Measurements from ENCODE around the gene CCDC192.

CCDC192 gene

DNA sequence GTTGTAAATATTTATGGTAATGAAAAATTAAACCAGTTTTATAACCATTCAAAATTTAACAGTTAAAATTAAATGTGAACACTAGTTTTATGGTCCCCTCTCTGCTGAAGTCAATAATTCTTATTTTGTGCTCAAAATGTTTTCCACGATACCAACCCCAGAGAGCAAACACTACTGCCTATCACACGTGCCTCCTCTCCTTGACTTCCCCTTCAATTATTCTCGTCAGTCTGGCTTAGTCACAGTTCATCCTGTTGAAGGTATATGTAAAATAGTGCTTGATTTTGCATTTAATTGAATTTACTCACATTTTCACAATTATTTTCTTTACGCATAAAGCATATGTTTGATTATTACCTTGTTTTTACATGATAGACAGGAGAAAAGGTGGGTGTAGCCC is 148.8 kb downstream of the CCDC192 start:
- no peak for FAIRE-seq

DNA sequence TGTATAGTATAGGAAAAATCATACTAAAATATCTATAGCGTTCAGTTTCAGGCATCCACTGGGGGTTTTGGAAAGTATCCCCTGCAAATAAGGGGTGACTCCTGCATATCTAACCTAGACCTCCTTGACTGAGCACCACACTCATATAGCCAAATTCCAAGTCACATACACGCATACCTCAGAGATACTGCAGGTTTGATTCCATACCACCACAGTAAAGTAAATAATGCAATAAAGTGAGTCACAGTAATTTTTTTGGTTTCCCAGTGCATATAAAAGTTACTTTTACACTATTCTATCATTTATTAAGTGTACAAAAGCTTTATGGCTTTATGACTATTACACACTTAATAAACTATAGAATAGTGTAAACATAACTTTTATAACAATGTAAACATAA is 151.3 kb downstream of the CCDC192 start:
- no peak for FAIRE-seq

DNA sequence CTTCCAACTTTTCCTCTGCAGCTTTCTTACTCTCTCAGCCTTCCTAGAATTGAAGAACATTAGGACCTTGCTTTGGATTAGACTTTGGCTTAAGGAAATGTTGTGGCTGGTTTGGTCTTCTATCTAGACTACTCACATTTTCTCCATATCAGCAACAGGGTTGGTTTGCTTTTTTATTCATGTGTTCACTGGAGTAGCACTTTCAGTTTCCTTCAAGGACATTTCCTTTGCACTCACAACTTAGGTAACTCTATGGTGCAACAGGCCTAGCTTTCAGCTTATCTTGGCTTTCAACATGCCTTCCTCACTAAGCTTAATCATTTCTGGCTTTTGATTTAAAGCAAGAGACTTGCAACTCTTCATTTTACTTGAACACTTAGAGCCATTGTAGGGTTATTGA is 153.1 kb downstream of the CCDC192 start:
- FAIRE-seq = no peak

DNA sequence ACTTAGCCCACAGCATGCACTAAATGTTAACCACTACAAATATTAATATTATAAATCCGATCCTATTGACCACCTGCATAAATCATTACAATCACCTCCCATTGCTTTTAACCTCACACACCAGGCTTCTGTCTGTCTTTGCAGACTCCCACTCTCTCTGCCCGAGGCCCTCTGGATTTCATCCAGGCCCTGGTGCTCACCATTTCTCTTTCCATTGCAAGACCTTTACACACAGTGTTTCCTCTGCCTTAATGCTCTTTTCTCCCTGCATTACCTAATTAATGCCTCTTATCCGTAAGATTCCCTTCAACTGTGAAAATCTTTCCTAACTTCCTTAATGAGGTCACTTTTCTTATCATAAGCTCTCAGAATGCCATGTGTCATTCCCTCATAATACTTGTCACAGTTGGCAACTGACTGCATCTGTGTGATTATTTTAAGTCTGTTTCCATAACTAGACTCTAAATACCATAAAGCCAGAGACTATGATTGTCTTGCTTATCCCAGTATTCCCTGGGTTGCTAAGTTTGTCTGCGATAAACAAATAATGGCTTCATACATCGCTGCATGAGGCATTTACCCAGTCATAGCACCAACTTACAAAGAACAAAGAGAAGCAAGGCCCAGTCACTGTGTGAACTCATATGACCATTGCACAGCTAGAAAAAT is 155.1 kb downstream of the CCDC192 start:
- no peak for FAIRE-seq

DNA sequence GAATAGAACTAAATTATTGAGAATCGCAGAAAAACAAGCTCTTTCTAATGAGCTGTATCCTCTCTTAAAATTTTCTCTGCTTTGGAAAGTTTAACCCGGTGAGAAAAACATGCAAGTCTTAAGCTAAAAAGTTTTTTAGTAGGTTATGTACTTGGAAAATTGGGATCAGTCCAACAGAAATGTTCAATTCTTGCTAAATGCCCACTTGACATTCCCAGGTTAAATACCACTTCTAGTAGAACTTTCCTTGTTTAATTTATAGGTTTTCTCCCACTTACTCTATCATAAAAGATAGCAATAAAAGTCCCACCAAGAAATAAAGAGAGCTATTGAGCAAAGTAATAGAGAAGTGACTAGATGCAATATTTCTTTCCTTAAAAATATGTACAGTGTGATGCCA is 157.1 kb downstream of the CCDC192 start:
- no peak for FAIRE-seq

DNA sequence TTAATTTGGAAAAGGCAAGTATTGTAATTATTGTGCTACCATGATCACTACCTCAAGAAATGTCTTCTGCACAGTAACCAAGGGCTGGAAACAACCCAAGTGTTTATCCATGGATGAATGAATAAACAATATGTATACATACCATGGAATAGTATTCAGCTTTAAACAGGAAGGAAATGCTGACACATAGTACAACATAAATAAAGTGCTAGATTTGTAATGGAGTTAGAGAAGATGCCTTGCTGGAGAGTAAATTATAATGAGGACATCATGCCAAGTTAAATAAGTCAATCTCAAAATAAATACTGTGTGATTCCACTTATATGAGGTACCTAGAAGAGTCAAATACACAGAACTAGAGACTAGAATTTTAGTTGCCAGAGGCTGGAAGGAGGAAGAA is 160.0 kb downstream of the CCDC192 start:
- no peak for FAIRE-seq

DNA sequence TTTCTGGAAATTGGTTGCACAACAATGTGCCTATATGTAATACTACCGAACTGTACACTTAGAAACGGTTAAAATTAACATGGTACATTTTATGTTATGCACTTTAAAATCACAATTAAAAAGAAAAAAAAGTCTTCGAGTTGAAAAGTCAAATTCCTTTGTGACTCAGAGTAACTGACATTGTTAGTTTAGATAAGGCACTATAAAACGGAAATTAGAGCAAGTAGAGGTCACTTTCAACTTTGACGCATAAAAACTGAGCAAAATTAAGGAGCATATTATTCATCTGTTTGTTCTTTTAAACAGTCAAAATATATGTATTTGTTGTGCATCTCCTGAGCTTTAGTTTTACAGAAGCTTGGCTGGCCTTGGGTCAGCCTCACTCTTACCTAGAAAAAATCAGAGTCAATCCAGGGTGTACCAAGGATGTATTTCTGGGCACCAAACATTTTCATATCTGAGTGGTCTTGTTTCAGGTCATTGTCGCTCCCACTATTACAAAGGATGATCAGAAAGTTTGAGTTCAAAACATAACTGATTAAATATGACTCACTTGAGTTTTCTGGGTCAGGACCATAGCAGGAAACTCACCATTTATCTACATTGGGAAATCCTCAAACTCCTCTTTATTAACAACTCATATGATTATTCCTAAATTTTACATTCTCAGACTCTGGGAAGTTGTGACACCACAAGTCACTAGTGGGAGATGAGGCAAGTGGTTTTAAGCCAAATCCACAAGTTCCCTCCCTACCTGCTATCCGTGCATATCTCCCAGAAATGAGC is 160.6 kb downstream of the CCDC192 start:
- FAIRE-seq = no peak

DNA sequence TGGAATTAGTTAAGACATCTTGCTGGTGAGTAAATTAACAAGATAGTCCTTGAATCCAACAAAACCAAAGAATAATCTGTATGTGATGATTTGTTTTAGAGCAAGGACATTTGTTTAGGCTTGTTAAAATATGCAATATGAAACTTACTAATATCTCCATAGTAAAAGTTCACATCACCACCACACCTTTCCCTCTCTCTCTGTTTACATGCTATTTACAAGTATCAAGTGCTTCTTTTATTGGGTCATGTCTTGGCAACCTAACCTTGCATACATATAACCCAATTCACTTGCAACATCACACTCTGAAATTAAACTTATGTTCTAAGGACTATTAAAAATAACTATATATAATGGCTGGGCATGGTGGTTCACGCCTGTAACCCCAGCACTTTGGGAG is 161.3 kb downstream of the CCDC192 start:
- FAIRE-seq = no peak

DNA sequence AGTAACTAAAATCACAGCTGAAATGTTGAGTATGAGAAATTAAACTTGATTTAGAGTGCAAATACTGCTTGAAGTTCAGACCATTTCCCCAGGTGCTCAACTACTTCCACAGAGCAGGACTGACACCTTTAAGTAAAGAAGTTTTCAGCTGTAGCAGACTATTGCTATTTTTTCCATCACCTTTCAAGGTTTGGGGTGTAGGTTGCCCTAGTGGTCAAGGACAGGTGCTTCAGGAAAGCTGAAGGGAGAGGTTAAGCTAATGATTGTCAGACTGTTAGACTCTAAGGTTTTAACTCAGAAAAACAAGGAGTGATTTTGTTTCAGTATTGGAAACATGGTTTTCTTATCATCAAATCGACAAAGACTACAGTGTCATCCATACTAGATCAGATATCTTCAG is 162.1 kb downstream of the CCDC192 start:
- no peak for FAIRE-seq

DNA sequence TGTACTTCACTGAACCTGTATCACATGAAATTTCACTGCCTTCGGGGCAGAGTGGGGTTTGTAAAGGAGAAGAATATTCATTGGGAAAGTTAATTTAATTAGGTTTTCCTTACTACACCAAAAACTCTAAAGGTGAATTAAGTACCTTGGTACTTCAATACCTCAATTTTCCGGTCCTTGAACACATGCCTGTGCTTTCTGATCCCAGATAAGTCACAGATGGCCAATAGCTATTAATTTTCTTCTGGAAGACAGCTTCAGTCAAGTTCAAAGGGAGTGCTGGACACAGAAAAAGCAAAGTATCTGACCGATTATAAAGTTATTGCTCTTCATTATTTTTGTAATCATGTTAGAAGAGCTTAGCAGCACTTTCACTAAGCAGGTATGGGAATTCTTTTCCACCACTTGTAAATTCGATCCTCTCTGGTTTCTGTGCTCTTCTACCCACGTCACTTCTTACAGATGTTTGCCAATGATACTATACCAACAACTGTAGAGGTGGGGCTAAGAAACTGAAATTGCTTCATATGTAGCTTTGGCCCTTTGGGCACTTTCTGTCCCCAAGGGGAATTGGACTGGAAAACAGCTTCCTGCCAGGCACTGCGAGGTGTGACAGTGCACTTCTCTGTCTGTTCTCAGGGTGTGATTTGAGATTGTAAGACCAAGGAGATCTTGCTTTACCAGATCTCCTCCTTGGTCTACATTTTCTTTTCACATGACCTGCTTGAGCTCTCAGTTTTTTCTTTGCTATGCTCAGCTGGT is 164.0 kb downstream of the CCDC192 start:
- no peak for FAIRE-seq

DNA sequence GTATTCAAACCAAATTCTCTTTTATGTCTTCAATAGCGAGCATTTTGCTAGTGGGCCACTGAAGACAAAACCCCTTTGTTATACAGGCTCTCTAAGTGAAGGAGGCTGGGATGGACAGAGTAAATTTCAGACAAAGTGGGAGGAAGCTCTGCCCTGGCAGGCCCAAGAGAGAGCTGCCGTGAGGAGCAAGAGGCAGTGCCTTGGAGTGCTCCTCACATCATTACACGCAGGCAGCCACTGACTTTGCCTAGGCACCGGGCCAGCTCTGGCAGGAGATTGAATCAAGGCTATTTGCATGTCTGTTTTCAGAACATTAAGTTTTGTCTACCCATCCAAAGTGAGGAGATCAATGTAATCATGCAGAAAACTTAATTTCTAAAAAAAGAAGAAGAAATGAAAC is 167.7 kb downstream of the CCDC192 start:
- no peak for FAIRE-seq

DNA sequence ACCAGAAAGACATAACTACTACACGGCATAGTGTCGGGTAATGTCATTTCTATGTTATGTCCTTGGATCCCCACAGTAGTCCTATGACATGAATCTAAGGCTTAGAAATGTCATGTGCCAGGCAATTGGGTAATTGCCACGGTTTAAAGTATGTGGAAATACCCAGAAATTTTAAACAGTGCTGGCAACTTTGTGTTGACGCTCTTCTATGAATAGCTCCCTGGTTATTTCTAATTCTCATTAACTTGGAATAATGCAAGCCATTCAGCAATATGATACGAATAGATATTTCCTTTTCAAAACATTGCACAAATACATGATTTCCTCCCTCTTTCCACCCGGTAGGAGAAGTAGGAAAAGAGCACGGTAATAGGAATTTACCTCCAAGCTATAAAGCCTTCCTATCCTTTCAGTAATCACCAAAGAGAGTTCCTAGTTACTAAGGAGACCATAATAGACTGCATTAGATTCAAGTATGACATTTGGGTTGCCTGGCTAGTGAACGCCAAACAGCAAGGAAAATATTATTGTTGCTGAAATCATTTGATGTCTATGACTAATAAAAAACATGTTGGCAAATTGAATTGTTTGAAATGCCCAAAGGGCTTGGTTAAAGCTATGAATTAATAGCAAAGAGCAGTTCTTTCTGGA is 168.4 kb downstream of the CCDC192 start:
- no peak for FAIRE-seq

DNA sequence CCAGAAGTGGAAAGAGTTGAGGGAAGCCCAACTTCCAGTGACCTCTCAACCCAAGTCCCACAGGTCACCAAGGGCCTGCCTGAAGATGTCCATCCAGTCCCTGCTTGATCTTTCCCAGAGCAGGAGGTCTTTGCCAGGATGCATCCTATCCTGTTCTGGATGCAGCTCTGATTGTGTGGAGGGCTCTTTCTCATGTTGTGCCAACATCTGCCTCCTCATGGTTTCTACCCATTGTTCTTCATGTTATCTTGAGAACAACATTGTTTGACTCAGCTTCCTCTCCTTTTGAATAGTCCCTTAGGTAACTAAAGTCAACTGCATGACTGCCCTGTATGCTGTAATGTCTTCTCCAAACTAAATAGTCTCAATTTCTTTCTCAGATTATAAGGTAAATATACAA is 169.3 kb downstream of the CCDC192 start:
- FAIRE-seq = no peak

DNA sequence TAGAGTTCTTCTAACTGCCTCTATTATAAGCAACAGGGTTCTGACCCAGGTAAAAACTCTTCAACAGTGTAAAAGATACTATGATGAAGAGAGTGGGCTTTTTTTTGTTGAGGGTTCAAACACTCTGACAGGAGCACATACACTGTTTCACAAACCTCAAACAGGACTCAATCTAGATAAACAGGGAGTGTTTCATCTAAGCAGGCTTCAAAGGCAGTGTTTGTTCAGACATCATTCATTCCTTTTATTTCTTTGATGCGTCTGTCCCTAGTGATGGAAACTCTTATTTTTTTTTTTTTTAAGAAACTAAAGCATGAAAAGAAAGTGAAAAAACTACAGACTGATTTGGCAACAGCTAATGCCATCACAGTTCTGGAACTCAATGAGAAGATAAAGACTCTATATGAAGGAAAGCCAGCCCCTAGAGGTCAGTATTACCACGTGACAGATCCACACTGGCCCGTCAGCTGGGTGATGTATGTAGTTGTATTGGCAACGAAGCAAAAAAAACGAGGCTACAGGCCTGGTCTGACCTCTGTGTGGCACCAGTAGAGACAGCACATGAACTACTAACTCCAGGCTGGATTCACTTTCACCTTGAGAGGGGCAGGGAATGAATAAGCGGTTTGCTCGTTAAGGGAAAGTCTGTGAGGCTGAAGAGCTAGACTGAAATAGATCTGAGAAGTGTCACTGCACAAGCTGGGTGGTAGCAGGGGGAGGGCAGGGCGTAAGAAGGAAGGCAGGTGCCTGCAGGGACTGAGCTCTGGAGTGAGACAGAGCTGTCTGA is 172.2 kb downstream of the CCDC192 start:
- FAIRE-seq = no peak

DNA sequence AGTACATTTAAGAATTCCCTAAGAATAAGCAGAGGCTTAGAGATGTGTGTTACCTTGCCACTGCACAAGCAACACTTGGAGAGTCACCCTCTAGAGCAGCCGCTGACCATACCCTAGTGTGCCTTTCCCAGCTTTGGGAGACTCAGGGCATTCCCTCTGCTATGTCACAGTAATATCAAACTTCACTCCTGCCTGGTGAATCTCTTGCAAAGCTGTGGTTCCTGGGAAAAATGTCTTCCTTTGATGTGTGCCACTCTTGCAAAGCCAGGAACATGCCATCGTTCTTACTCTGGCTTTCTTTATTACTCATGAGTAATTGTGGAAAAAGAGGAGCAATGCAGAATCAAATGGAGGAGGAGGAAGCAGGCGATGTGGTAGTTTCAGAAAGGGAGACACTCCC is 173.2 kb downstream of the CCDC192 start:
- FAIRE-seq = no peak

DNA sequence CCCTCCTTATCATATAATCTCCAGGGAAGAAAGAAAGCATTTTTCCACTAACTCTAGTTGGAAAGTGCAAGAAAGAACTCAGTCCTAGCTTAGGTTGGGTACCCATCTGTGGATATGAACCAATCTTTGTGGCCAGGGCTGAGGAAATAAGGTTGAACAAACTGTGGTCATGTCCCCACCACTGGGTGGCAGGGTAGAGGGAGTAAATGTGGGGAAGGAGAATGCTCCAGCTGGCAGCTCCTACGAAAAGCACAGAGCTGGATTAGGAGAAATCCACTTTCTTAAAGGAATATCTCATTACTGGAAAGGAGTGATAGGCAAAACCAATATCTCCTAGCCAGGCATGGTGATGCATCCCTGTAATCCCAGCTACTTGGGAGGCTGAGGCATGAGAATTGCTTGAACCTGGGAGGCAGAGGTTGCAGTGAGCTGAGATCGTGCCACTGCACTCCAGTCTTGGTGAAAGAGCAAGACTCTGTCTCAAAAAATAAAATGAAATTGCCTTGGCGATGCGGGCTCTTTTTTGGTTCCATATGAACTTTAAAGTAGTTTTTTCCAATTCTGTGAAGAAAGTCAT is 175.1 kb downstream of the CCDC192 start:
- FAIRE-seq = no peak

DNA sequence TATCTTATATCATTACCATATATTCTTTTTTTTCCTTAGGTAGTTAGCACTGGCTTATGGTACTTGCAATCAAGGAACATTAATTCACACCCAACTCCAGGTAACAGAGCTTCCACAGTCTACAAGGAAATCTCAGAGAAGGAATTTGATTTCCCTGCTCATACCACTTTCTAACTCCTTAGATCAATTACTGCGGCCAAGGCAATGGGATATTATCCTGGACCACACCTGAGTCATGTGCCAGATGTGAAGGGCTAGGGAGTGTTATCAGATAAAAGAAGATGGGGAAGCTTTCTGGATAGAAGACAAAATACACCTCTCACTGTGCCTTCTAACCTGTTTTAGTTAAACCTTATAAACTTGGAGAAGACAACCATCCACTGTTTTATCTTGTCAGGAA is 181.2 kb downstream of the CCDC192 start:
- FAIRE-seq = no peak

DNA sequence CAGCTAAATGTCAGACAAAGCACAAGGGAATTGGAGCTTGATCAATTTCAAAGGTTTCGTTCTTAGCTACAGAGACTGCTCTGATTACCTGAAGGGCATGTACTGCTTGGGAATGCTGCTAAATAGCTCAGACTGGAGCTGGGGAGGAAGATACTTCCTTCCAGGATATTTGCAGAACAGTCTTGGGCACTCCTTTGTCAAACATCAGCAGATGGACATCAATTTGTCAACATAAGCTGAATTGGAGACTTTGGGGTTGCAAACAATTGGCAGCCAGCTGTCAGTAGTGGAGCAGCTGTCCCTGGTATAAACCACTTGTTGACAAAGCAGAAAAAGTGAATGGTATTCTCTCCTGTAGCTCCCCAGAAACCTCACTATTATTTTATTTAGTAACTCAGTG is 182.0 kb downstream of the CCDC192 start:
- no peak for FAIRE-seq

DNA sequence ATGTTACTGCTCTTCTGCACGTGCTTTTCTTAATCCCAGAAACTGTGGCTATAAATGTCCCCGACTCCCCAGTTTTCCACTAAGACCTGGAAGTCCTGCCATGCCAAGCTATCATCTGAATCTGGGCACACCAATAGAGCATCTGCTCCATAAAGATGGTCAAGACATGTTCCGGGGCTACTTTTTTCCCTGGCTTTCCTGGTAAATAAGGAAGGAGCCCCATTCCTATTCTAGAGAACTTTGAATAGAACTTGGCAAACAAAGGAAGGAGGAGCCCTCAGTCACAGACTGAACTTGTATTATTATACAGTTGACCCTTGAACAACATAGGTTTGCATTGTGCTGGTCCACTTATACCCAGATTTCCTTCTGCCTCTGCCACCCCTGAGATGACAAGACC is 182.9 kb downstream of the CCDC192 start:
- no peak for FAIRE-seq

DNA sequence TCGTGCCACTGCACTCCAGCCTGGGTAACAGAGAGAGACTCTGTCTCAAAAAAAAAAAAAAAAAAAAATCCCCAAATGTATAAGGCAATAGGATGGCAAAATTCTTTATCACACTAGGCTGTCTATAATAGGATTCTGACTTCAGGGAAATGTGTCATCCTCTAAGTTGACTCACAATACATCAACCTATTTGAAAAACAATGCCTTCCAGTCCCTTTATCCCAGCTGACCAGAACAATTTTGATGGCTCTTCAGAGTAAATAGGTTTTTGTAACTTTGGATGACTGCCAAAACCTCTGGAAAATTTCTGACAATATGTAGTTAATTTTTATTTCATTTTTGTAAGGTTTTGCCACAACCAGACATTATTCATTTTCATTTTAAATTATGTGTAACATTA is 184.1 kb downstream of the CCDC192 start:
- no peak for FAIRE-seq

DNA sequence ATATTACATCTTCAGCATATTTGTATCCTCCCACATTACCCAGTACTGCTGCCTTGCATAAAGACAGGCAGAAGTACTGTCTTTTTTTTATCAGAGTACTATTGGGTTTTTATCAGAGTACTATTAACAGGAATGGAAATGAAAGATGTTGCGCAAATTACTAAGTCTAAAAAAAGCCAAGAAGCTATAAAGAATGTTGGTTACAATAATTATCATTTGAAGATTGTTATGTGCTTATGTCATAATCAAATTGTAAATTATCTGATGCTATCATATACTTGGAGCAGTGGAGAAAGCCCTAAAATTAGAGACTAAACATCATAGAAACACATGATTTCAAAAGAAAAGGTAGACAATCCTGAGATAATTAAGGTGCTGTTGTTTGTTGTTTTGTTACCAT is 188.8 kb downstream of the CCDC192 start:
- no peak for FAIRE-seq

DNA sequence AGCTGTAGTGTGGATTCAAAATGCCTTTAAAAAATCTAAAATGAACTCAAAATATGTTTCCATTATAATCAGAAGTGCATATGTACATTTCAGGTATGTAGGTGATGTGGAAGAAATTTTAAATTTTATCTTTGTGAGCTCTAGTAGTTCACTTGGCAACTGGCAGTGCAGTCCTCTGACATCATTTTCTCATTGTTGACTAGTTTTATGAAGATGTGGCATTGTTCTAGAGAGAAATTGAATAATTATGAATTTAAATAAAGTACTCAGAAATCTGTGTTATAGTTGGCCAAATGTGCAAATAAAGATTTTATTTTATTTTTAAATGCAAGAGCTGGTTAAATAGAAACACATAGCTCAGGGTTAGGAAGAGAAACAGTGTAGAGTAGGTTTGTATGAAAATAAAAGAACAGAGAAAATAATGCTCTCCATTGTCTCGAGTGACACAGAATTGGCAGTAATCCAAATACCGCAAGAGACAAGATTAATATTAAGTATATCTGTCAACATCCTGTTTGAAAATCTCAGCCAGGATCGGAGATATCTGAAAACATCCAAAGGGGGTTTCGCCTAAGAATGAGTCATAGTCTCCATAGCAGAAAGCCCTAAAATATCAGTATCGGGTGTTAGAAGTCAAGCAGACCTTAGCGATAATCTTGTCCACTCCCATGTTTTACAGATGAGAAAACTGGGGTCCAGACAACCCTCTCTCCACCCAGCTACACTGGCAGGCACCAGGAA is 189.4 kb downstream of the CCDC192 start:
- FAIRE-seq = no peak

Data from G401.6 (cell line).